Measurements from ENCODE around the gene TTLL6. TPM values are rescaled to one million over a fixed set of nuclear protein-coding genes. Genes with fewer than 3 reads are reported as not detected.

The TTLL6 gene
- total and polyA plus RNA-seq, 2 of the 8 experiments (the other 6 are each of a cell fraction or from before 2014, with no cell fraction given): 2.6 to 4.3 TPM

DNA sequence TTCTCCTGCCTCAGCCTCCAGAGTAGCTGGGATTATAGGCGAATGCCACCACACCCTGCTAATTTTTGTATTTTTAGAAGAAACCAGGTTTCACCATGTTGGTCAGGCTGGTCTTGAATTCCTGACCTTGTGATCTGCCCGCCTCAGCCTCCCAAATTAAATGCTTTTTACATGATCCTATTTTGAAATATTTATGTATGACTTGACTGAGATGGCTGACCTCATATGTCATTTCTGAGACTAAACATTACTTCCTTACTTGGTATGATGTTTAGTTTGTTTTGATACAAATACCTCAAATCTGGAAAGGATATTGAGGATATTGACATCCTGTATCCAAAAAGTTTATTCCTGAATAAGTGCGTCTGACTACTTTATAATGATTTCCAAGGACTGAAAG lies 25.7 kb upstream of the TTLL6 start:
- H3K27ac ChIP-seq (ENCODE audit: low read depth, low read length): no peak overlapping the region
- ChIA-PET CTCF (ENCODE audit: partially characterized antibody) (interaction anchor here (63.3 to 88.5 kb wide), 2 partner anchors 11 to 22 kb away, joined by 2590 read pairs; partner anchors contain the start of genes ATP5MC1, CALCOCO2 and TTLL6), POLR2A (ENCODE audit: partially characterized antibody) (no interaction called here)

More for the DNA sequence above, 25.7 kb upstream of the TTLL6 start:
- no peak overlapping the region for H2BK12ac ChIP-seq (ENCODE audit: low read depth, low read length)
- no peak overlapping the region for H4K91ac ChIP-seq (replicated peaks; ENCODE audit: insufficient read length, low read length)
- H3K4me1 ChIP-seq (replicated peaks in 1 of 4; ENCODE audit: control insufficient read depth in 3 of 4, insufficient read depth in 4 of 4, low read length in 3 of 4): no peaks in the 10 kb centered on the region
- H3K36me3 ChIP-seq (ENCODE audit: control insufficient read depth in 2 of 4, insufficient read depth in 4 of 4, low read length in 3 of 4): peaks cover 0 to 3% (median 0%) of the 10 kb centered on the region in 4 experiments; a peak in 1 of 8 replicates
- H4K5ac ChIP-seq (ENCODE audit: insufficient read length, low read depth, low read length): no peak overlapping the region
- no peaks in the 10 kb centered on the region for H3K23me2 ChIP-seq (ENCODE audit: low read depth, low read length)
- H2BK15ac ChIP-seq (ENCODE audit: low read length): no peak overlapping the region
- DNase-seq (ENCODE audit: low read depth in 1 of 2, low spot score in 2 of 2) (no peak), FAIRE-seq (no peak)
- H2AFZ ChIP-seq (ENCODE audit: low read length): no peak overlapping the region
- H4K20me1 ChIP-seq (replicated peaks in 1 of 2; ENCODE audit: control insufficient read depth in 1 of 2, insufficient read depth in 2 of 2, low read length in 2 of 2): no peaks in the 10 kb centered on the region
- no peaks in the 10 kb centered on the region for H3K9me3 ChIP-seq (ENCODE audit: insufficient read depth in 2 of 2, low read depth in 1 of 2, low read length in 1 of 2)
- no peak overlapping the region for H3K23ac ChIP-seq (ENCODE audit: insufficient read length)
- H3K56ac ChIP-seq (replicated peaks; ENCODE audit: insufficient read length, low read depth, low read length): no peak overlapping the region
- H3K4ac ChIP-seq (replicated peaks; ENCODE audit: insufficient read length, low read depth, low read length): no peak overlapping the region
- H2BK120ac ChIP-seq (replicated peaks; ENCODE audit: low read depth, low read length): no peak overlapping the region
- no peak overlapping the region for H3K4me2 ChIP-seq (ENCODE audit: insufficient read depth in 1 of 2, low read depth in 2 of 2, low read length in 2 of 2)
- H3K9ac ChIP-seq (replicated peaks in 1 of 4; ENCODE audit: extremely low read depth in 1 of 4, low read depth in 3 of 4, low read length in 3 of 4): no peak overlapping the region
- WGBS, 2 experiments (ENCODE audit: extremely low coverage in 1 of 2, insufficient coverage in 1 of 2, insufficient read length in 1 of 2, insufficient replicate concordance in 2 of 2, low coverage in 1 of 2, low lambda C conversion rate in 2 of 2, missing lambda C conversion rate in 1 of 2): 82% methylated on average over 3 of the region's 3 CpGs; no CpG with 5 or more reads in 1 of the 2 experiments
- H3K18ac ChIP-seq (ENCODE audit: extremely low read depth, low read length): no peak overlapping the region
- H2BK20ac ChIP-seq (ENCODE audit: low read length): no peak overlapping the region
- H3K14ac ChIP-seq (ENCODE audit: insufficient read length): no peak overlapping the region
- H3K4me3 ChIP-seq (ENCODE audit: extremely low read depth in 1 of 4, insufficient read depth in 2 of 4, low read depth in 3 of 4, low read length in 4 of 4): no peak overlapping the region
- no peaks in the 10 kb centered on the region for H3K79me2 ChIP-seq (ENCODE audit: control insufficient read depth in 1 of 2, insufficient read depth in 2 of 2, low read length in 2 of 2)
- TF ChIP-seq PHF8 (conservative IDR thresholded peaks at IDR 0.05; ENCODE audit: low read depth, low read length): no peak
- TF ChIP-seq RFX5 (IDR thresholded peaks at IDR 0.05; ENCODE audit: borderline replicate concordance, low read depth, low read length): no peak
- TF ChIP-seq, protein P1, sequence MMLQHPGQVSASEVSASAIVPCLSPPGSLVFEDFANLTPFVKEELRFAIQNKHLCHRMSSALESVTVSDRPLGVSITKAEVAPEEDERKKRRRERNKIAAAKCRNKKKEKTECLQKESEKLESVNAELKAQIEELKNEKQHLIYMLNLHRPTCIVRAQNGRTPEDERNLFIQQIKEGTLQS (IDR thresholded peaks at IDR 0.05; ENCODE audit: insufficient read depth, low read depth, low read length): no peak
- TF ChIP-seq YY1 (IDR thresholded peaks at IDR 0.05; ENCODE audit: low read depth, low read length): no peak
- no peak for TF ChIP-seq CEBPB (IDR thresholded peaks at IDR 0.05; ENCODE audit: low read depth, low read length)
- TF ChIP-seq, protein P2, sequence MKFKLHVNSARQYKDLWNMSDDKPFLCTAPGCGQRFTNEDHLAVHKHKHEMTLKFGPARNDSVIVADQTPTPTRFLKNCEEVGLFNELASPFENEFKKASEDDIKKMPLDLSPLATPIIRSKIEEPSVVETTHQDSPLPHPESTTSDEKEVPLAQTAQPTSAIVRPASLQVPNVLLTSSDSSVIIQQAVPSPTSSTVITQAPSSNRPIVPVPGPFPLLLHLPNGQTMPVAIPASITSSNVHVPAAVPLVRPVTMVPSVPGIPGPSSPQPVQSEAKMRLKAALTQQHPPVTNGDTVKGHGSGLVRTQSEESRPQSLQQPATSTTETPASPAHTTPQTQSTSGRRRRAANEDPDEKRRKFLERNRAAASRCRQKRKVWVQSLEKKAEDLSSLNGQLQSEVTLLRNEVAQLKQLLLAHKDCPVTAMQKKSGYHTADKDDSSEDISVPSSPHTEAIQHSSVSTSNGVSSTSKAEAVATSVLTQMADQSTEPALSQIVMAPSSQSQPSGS (IDR thresholded peaks at IDR 0.05; ENCODE audit: low read length): no peak
- no peak for TF ChIP-seq JUN (IDR thresholded peaks at IDR 0.05; ENCODE audit: low read depth, low read length)
- TF ChIP-seq, protein P3, sequence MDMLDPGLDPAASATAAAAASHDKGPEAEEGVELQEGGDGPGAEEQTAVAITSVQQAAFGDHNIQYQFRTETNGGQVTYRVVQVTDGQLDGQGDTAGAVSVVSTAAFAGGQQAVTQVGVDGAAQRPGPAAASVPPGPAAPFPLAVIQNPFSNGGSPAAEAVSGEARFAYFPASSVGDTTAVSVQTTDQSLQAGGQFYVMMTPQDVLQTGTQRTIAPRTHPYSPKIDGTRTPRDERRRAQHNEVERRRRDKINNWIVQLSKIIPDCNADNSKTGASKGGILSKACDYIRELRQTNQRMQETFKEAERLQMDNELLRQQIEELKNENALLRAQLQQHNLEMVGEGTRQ (IDR thresholded peaks at IDR 0.05; ENCODE audit: low read length): no peak
- no peak for TF ChIP-seq CREB1 (IDR thresholded peaks at IDR 0.05)
- no peak for TF ChIP-seq POU5F1 (IDR thresholded peaks at IDR 0.05; ENCODE audit: low read depth, low read length)
- H3K27me3 ChIP-seq (replicated peaks in 1 of 4; ENCODE audit: control insufficient read depth in 3 of 4, extremely low read depth in 1 of 4, insufficient read depth in 3 of 4, low read length in 3 of 4): no peaks in the 10 kb centered on the region
- H2BK5ac ChIP-seq (ENCODE audit: low read depth, low read length): no peak overlapping the region
- no peak overlapping the region for H4K8ac ChIP-seq (ENCODE audit: extremely low read depth, insufficient read depth, low read length)
- no peak overlapping the region for H2AK5ac ChIP-seq (ENCODE audit: low read depth, low read length)
- H3K79me1 ChIP-seq (ENCODE audit: low read depth, low read length): no peaks in the 10 kb centered on the region
